Esophagus squamous epithelium (tissue), 4 donors: ENCODE measurements around the gene TEP1.

Experiments
- CTCF ChIP-seq, 6 experiments: fragments of 450-650 bp in 4 of 6; fragments of 200-600 bp in 2 of 6; sonication (generic) in 2 of 6; IDR thresholded peaks; one replicate each; pipeline ENCODE4 v1.5.1; 2016 to 2019; ENCODE audit warnings: antibody characterized with exemption in 6 of 6, mild to moderate bottlenecking in 4 of 6, moderate library complexity in 4 of 6
- POLR2A ChIP-seq, 4 donors: fragments of 450-650 bp; IDR thresholded peaks; one replicate each; pipeline ENCODE4 v1.6.1; 2017; ENCODE audit warnings: antibody characterized with exemption in 4 of 4, mild to moderate bottlenecking in 4 of 4, moderate library complexity in 3 of 4

GRCh38 chr14:20350282-20350681 is 63.0 kb downstream of the TEP1 start:
- TF ChIP-seq POLR2A (IDR thresholded peaks at IDR 0.05) (no peak), CTCF (IDR thresholded peaks at IDR 0.05) (no peak)
